Activated T-helper 17 cell treated with anti-CD3 and anti-CD28 coated beads, Interleukin-2, amount 50 U/mL, for 72 hours (primary cell): ENCODE results near the gene CDC42EP1. TPM values are rescaled to one million over a fixed set of nuclear protein-coding genes. Genes with fewer than 3 reads are reported as not detected.

Experiments
- ATAC-seq: fragments of 150-1000 bp; cut with Tn5 transposase; replicated peaks from 2 replicates; pipeline ENCODE4 v1.10.0; 2021; ENCODE audit warnings: mild to moderate bottlenecking, moderate library complexity
- H3K27ac Mint-ChIP-seq: one replicate; pipeline ENCODE4 v1.8.0; 2022; ENCODE audit warnings: mixed read lengths
- H3K27me3 Mint-ChIP-seq: one replicate; pipeline ENCODE4 v1.8.0; 2022; ENCODE audit warnings: mixed read lengths
- H3K36me3 Mint-ChIP-seq: one replicate; pipeline ENCODE4 v1.8.0; 2022; ENCODE audit warnings: low read depth, mild to moderate bottlenecking, mixed read lengths
- H3K4me1 Mint-ChIP-seq: one replicate; pipeline ENCODE4 v1.8.0; 2022; ENCODE audit warnings: mixed read lengths
- H3K4me3 Mint-ChIP-seq: one replicate; pipeline ENCODE4 v1.8.0; 2022; ENCODE audit warnings: mild to moderate bottlenecking, mixed read lengths
- H3K9me3 Mint-ChIP-seq: one replicate; pipeline ENCODE4 v1.8.0; 2022; ENCODE audit warnings: mixed read lengths
- total RNA-seq, 2 donors: library from RNA; stranded (reverse); gene quantifications; one replicate each; pipeline ENCODE4 v1.2.3, GENCODE V29; 2022

The CDC42EP1 gene
- total RNA-seq, 2 donors from 2014 or later = 1.0 to 2.3 TPM

DNA sequence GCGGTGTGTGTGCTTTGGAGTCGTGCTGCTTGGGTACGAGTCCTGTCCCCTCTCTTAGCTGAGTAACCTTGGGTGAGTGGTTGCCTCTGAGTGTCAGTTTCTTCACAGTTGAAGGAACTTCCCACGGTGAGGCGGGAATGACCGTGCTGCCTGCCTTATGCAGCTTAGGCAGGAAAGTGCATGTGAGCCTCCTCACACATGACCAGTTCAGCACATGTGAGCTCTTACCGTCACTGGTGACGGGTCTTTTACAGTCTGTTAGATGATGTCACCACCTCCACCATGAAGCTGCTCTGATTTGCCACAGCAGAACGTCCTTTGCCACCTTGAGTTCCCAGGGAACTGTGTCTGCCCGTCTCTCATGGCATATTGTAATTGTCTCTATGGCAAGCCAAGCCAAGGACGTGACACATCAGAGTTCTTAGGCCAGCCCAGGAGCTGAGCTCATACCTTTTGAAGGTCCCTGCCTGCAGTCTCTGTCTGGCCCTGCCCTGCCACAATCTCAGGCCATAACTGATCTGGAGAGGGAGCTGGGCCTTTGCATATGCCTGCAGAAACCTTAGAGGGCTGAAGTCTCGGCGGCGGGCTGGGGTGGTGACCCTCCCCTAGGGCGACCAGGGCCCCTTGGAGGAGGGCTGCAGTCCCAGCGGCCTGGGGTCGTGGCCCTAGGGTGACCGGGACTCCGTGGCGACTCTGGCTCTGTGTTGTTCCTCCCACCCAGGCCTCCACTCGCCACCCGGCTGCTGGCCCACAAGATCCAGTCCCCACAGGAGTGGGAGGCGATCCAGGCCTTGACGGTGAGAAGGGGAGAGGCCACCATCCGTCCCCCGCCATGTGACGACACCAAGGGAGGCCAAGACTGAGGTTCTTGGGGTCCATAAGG, 56.2 kb downstream of the CDC42EP1 start:
- Mint-ChIP-seq H3K9me3 (no peaks in the 10 kb centered on the region), H3K36me3 (peaks cover 52% of the 10 kb centered on the region), H3K27ac (no peak overlapping the region), H3K4me1 (no peaks in the 10 kb centered on the region), H3K4me3 (no peak overlapping the region), H3K27me3 (no peaks in the 10 kb centered on the region)
- no peak for ATAC-seq

DNA sequence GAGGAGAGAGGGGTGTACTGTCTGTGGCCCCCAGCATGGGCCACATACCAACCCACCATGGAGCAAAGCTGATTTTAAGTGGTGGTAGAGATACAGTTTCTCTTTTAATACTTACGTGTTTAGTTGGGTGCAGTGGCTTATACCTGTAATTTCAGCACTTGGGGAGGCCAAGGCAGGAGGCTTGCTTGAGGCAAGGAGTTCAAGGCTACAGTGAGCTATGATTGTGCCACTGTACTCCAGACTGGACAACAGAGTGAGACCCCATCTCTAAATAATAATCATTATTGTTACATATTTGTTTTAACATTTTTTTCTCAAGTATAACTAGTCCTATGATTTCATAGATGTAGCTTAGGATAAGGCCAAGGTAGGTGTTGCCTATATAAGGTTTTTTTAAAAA, 57.2 kb downstream of the CDC42EP1 start:
- Mint-ChIP-seq H3K4me1 (no peaks in the 10 kb centered on the region), H3K4me3 (no peak overlapping the region), H3K27ac (no peak overlapping the region), H3K9me3 (no peaks in the 10 kb centered on the region), H3K27me3 (no peaks in the 10 kb centered on the region), H3K36me3 (peaks cover 57% of the 10 kb centered on the region)
- ATAC-seq = no peak

DNA sequence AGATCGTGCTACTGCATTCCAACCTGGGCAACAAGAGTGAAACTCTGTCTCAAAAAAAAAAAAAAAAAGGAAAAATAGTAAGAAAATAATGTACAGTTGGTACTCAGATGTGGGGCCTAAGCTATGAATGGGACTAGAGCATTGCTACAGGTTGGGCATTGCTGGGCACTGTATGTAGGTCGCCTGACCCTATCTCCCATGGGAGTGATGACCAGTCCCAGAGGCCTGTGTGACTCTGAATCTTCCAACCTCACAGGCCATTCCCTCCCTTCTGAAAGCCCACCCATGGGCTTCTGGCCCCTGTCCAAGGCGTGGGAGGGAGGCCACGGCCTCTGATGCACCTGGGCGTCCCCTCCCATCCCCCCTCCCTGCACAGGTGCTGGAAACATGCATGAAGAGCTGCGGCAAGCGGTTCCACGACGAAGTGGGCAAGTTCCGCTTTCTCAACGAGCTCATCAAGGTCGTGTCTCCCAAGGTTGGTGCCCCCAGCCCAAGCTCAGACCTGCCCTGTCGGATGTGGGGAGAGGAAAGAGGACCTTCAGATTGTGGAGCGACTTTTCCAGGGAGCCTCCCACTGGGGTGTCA, 57.9 kb downstream of the CDC42EP1 start:
- H3K27ac Mint-ChIP-seq = no peak overlapping the region
- H3K4me1 Mint-ChIP-seq = no peaks in the 10 kb centered on the region
- no peaks in the 10 kb centered on the region for H3K9me3 Mint-ChIP-seq
- peaks cover 64% of the 10 kb centered on the region for H3K36me3 Mint-ChIP-seq
- no peak overlapping the region for H3K4me3 Mint-ChIP-seq
- H3K27me3 Mint-ChIP-seq = no peaks in the 10 kb centered on the region
- no peak for ATAC-seq

DNA sequence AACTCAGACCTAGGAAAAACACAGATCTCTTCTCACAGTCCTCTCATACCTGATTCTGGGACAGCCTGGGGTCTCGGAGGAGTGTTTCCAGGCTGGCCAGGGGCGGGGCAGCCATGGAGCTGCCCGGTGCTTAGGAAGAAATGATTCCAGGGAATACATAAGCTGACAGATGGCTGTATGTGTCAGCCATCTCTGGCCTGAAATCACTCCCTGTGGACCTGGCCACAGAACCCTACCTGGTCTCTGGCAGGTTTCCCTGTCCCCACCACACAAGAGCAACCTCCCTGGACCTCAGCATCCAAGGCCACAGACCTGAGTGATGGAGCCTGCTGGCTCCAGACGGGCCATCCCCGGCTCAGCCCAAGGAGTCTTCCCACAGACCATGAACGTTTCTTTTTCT, 58.4 kb downstream of the CDC42EP1 start:
- H3K4me3 Mint-ChIP-seq = no peak overlapping the region
- ATAC-seq = no peak
- no peaks in the 10 kb centered on the region for H3K9me3 Mint-ChIP-seq
- H3K36me3 Mint-ChIP-seq = peaks cover 67% of the 10 kb centered on the region
- H3K4me1 Mint-ChIP-seq = peaks cover 2% of the 10 kb centered on the region
- H3K27me3 Mint-ChIP-seq = no peaks in the 10 kb centered on the region
- no peak overlapping the region for H3K27ac Mint-ChIP-seq

Other genes starting within 250 kb of the CDC42EP1 start
- gene ELFN2, start 133.0 kb upstream of the CDC42EP1 start, total RNA-seq = 1 to 10 TPM in 1 of 2 donors, under 1 TPM in 1; 0.24 to 2.2 TPM
- 100 to 1,000 TPM; 170 to 245 TPM for gene MFNG, start 74.1 kb upstream of the CDC42EP1 start, total RNA-seq
- under 1 TPM in 1 of 2 donors, not detected in 1; 0.09 TPM for gene CARD10, start 41.1 kb upstream of the CDC42EP1 start, total RNA-seq
- not detected for gene LGALS2, start 19.6 kb downstream of the CDC42EP1 start, total RNA-seq
- gene GGA1, start 48.4 kb downstream of the CDC42EP1 start, total RNA-seq = 10 to 100 TPM; 69.3 to 79.8 TPM
- gene SH3BP1, start 79.2 kb downstream of the CDC42EP1 start, total RNA-seq = 100 to 1,000 TPM; 118 to 132 TPM
- 10 to 100 TPM; 38.0 to 43.2 TPM for gene PDXP, start 98.2 kb downstream of the CDC42EP1 start, total RNA-seq
- gene LGALS1, start 115.2 kb downstream of the CDC42EP1 start, total RNA-seq = 1,000 to 10,000 TPM; 1,410 to 2,076 TPM
- 10 to 100 TPM; 22.1 to 46.1 TPM for gene NOL12, start 125.9 kb downstream of the CDC42EP1 start, total RNA-seq
- gene TRIOBP, start 136.6 kb downstream of the CDC42EP1 start, total RNA-seq = 10 to 100 TPM; 28.2 to 36.9 TPM
- gene GCAT, start 247.5 kb downstream of the CDC42EP1 start, total RNA-seq = 1 to 10 TPM; 4.2 to 5.1 TPM